Measurements from ENCODE around the gene DLX4.

The DLX4 gene

DNA sequence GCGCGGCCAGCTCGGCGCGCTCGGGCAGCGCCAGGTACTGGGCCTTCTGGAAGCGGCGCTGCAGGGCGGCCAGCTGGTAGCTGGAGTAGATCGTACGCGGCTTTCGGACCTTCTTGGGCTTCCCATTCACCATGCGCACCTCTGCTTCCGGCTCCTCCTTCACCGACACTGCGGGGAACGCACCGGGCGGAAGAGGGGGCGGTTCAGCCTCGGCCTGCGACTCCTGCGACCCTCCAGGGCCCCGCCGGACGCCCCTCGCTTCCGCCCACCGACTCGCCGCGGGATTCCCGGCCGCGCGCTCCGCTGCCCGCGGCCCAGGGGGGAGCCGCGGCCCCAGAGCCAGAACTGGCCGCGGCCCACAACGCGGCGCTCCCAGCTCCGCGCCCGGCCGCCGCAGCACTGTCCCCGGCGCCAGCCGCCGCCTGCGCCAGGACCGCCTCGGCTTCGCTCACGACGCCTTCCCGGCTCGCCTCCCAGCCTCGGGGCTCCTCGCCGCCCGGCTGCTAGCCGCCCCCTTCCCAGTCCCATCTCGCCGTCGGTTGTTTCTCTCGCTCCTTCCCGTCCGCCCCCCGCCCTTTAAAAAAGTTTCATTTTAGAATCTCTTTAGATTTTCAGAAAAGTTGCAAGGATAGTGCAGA is 24.6 kb downstream of the DLX4 start:
- Histone ChIP-seq H3K27me3 (ENCODE audit: control insufficient read depth in 1 of 2, insufficient read depth in 2 of 2, low read length in 2 of 2) (peaks cover 82 to 87% of the 10 kb centered on the region in 2 donors), H3K9ac (ENCODE audit: low read depth in 1 of 2, low read length in 2 of 2) (peak overlapping the region; percentile 9 to 43)

DNA sequence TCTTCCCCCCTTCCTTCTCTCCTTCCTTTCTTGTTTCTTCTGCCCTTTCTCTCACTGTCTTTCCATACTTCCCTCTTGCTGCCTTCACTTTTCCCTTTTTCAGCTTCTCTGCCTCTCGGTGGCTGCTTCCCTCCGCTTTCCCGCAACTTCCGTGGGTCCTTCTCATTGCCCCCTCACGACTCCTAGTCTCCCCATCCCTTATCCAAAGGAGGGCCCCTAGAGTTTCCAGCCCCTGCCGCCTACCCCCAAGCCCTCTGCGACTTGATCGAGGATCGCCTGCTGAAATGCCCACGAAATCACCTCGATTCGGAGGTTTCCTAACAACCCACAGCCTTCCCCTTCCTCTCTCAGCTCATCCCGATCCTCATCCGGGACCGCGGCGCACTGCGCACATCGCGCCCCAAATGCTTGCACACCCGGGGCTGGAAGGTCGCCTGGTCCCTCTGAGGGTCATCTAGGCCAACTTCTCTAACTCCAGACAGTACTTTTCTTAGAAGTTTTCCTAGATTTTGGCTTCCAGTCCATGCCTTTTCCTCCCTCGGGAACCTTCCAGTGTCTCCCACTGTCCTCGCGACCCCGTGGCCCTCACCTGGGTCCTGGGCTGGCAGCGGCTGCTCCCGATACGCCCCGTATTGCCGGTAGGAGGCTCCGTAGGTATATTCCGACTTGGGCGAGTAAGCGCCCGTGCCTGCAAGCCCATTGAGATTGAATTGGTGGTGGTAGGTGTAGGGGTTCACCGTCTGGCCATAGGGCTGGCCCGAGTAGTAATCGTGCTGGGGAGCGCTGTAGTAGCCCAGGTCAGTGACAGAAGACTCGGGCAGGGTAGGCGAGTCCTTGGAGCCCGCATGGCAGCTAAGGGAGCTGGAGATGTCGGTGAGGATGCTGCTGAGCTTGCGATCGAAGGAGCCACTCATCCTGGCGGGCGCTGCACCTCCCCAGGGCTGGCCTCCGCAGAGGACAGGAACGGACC is 25.4 kb downstream of the DLX4 start:
- no peaks in the 10 kb centered on the region for H3K9me3 ChIP-seq (ENCODE audit: control insufficient read depth in 1 of 2, low read length in 2 of 2)
- H3K36me3 ChIP-seq (ENCODE audit: control insufficient read depth in 1 of 2, insufficient read depth in 2 of 2, low read length in 2 of 2), result no peaks in the 10 kb centered on the region
- peak overlapping the region; percentile 11 to 55 for H3K4me3 ChIP-seq (ENCODE audit: low read depth in 1 of 2, low read length in 2 of 2)
- H3K27me3 ChIP-seq (ENCODE audit: control insufficient read depth in 1 of 2, insufficient read depth in 2 of 2, low read length in 2 of 2), result peaks cover 82 to 85% of the 10 kb centered on the region in 2 donors
- peak overlapping the region in 1 of 2 donors; percentile 9 for H3K9ac ChIP-seq (ENCODE audit: low read depth in 1 of 2, low read length in 2 of 2)
- H3K27ac ChIP-seq (ENCODE audit: low read depth, low read length), result no peak overlapping the region
- peaks cover 9 to 36% of the 10 kb centered on the region in 2 donors for H3K4me1 ChIP-seq (ENCODE audit: control insufficient read depth in 1 of 2, insufficient read depth in 2 of 2, low read length in 2 of 2)

More for the DNA sequence above, 24.6 kb downstream of the DLX4 start:
- H3K9me3 ChIP-seq (ENCODE audit: control insufficient read depth in 1 of 2, low read length in 2 of 2), result no peaks in the 10 kb centered on the region
- H3K4me3 ChIP-seq (ENCODE audit: low read depth in 1 of 2, low read length in 2 of 2), result peak overlapping the region; percentile 43 to 55
- H3K36me3 ChIP-seq (ENCODE audit: control insufficient read depth in 1 of 2, insufficient read depth in 2 of 2, low read length in 2 of 2), result no peaks in the 10 kb centered on the region
- H3K4me1 ChIP-seq (ENCODE audit: control insufficient read depth in 1 of 2, insufficient read depth in 2 of 2, low read length in 2 of 2), result peaks cover 9 to 36% of the 10 kb centered on the region in 2 donors
- H3K27ac ChIP-seq (ENCODE audit: low read depth, low read length), result no peak overlapping the region

DNA sequence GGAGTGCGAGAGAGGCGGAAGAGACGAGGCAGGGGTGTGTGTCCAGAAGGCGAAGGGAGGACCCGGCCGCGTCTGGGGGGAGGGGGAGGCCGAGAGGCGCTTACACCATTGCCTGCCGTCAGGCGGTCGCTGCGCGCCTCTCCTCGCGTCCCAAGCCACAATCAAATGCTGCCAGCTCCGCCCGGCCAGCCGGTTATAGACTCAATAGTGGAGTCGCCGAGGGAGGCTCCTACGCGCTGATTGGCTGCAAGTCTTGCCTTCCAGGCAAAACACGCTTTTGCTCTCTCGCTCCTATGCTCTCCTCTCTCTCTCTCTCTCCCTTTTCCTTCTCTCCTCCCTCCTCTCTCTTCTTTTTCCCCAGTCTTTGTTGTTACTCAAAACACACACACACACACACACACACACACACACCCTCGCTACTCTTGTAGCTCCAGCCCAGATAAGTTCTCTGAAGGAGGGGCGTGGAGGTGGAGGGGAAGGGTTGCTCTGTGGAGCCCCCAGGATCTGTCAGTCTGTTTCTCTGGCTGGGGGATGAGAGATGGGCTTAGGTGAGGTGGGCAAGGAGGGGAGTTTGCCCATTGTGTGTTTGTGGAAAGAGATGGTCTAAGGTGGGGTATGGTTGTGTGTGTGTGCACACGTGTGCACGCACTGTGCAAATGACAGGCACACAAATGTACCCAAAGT is 26.2 kb downstream of the DLX4 start, which contains the start of gene DLX3:
DLX3 (minus strand) TSS at position 170 of the 684 bp plus-strand sequence. CDS start 226 bp downstream, outside the sequence.
- no peak within 1 kb of the TSS for H3K27ac ChIP-seq (ENCODE audit: low read depth, low read length)
- H3K4me1 ChIP-seq (ENCODE audit: control insufficient read depth in 1 of 2, insufficient read depth in 2 of 2, low read length in 2 of 2), result peaks cover 9 to 36% of the 10 kb centered on the region in 2 donors
- peak within 1 kb of the TSS; percentile 11 to 55 for H3K4me3 ChIP-seq (ENCODE audit: low read depth in 1 of 2, low read length in 2 of 2)
- H3K27me3 ChIP-seq (ENCODE audit: control insufficient read depth in 1 of 2, insufficient read depth in 2 of 2, low read length in 2 of 2), result peaks cover 82 to 86% of the 10 kb centered on the region in 2 donors
- H3K9me3 ChIP-seq (ENCODE audit: control insufficient read depth in 1 of 2, low read length in 2 of 2), result no peaks in the 10 kb centered on the region
- no peaks in the 10 kb centered on the region for H3K36me3 ChIP-seq (ENCODE audit: control insufficient read depth in 1 of 2, insufficient read depth in 2 of 2, low read length in 2 of 2)
- no peak within 1 kb of the TSS for H3K9ac ChIP-seq (ENCODE audit: low read depth in 1 of 2, low read length in 2 of 2)

DNA sequence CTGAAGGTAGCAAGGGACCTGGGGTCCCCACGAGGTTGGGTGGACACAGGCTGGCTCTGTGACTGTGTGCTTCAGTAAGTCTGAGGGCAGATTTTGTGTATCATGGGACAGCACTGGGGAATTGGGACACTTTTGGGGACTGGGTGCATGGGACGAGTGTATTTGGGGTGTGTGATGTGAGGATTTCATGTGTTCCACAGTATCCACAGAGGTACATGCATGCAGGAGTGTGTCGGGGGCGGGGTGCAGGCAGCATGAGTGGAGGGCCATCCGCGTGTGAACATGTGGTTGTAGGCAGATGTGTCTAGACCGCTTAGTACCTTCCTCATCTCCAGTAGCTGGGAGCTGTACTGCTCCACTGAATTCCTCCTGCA is 27.1 kb downstream of the DLX4 start:
- peaks cover 80 to 86% of the 10 kb centered on the region in 2 donors for H3K27me3 ChIP-seq (ENCODE audit: control insufficient read depth in 1 of 2, insufficient read depth in 2 of 2, low read length in 2 of 2)
- no peaks in the 10 kb centered on the region for H3K9me3 ChIP-seq (ENCODE audit: control insufficient read depth in 1 of 2, low read length in 2 of 2)
- peaks cover 9 to 36% of the 10 kb centered on the region in 2 donors for H3K4me1 ChIP-seq (ENCODE audit: control insufficient read depth in 1 of 2, insufficient read depth in 2 of 2, low read length in 2 of 2)
- H3K36me3 ChIP-seq (ENCODE audit: control insufficient read depth in 1 of 2, insufficient read depth in 2 of 2, low read length in 2 of 2), result no peaks in the 10 kb centered on the region
- no peak overlapping the region for H3K4me3 ChIP-seq (ENCODE audit: low read depth in 1 of 2, low read length in 2 of 2)
- H3K27ac ChIP-seq (ENCODE audit: low read depth, low read length), result no peak overlapping the region
- H3K9ac ChIP-seq (ENCODE audit: low read depth in 1 of 2, low read length in 2 of 2), result no peak overlapping the region

DNA sequence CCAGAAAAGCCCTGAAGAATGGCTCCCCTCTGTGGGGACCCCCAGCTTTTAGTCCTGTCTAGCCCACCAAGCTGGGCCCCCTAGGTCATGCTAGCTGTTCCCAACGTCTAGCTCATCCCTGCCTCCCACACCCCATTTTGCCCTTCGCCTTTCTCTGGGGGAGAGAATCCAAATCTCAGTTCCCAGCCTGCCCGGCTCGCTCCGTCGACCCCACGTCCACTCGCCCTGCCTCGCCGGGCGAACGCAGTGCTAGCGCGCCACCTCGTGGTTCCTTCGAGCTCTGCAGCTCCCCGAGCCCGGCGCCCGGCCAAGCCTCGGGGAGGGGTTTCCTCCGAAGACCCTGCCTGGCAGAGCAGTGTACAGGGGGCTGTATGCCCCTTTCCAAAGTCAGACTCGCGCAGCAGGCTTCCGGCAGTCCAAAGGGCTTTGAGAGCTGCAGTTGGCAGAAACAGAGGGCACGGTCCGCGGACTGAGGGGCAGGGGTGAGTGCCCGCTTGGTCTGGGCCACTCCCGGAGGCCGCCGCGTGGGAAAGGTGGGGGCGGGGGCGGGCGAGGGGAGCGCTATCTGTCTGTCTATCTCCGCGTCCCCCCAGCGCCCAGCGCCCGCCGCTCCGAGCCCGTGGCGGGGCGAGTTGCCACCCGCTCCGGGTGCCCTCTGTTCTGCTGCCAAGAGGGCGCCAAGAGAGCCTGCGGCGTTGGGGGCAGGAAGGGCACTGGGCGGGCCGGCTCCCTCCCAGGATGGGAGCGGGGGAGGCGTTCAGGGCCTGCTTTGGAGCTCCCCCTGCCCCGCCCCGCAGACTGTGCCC is 27.7 kb downstream of the DLX4 start:
- Histone ChIP-seq H3K9me3 (ENCODE audit: control insufficient read depth in 1 of 2, low read length in 2 of 2) (no peaks in the 10 kb centered on the region), H3K36me3 (ENCODE audit: control insufficient read depth in 1 of 2, insufficient read depth in 2 of 2, low read length in 2 of 2) (no peaks in the 10 kb centered on the region), H3K27ac (ENCODE audit: low read depth, low read length) (no peak overlapping the region), H3K4me1 (ENCODE audit: control insufficient read depth in 1 of 2, insufficient read depth in 2 of 2, low read length in 2 of 2) (peaks cover 9 to 36% of the 10 kb centered on the region in 2 donors), H3K4me3 (ENCODE audit: low read depth in 1 of 2, low read length in 2 of 2) (peak overlapping the region in 1 of 2 donors; percentile 57), H3K27me3 (ENCODE audit: control insufficient read depth in 1 of 2, insufficient read depth in 2 of 2, low read length in 2 of 2) (peaks cover 78 to 88% of the 10 kb centered on the region in 2 donors), H3K9ac (ENCODE audit: low read depth in 1 of 2, low read length in 2 of 2) (no peak overlapping the region)

DNA sequence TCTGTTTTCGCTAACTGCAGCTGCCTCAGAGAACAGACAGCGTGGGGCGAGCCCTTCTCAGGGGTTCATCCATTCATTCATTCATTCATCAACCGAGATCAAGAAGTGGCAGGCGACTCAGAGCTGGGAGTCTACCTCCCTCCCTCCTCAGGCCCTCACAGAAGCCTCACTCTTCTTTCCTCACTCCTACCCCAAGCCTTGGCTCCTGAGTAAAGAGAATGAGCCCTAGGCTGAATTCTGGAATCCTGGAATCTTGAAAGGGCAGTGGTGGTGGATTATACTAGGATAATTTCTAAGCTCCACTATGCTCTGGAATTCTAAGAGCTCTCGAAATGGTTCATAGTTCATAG is 28.3 kb downstream of the DLX4 start:
- Histone ChIP-seq H3K4me3 (ENCODE audit: low read depth in 1 of 2, low read length in 2 of 2) (no peak overlapping the region), H3K27ac (ENCODE audit: low read depth, low read length) (no peak overlapping the region), H3K9me3 (ENCODE audit: control insufficient read depth in 1 of 2, low read length in 2 of 2) (no peaks in the 10 kb centered on the region), H3K36me3 (ENCODE audit: control insufficient read depth in 1 of 2, insufficient read depth in 2 of 2, low read length in 2 of 2) (no peaks in the 10 kb centered on the region), H3K27me3 (ENCODE audit: control insufficient read depth in 1 of 2, insufficient read depth in 2 of 2, low read length in 2 of 2) (peaks cover 73 to 83% of the 10 kb centered on the region in 2 donors), H3K9ac (ENCODE audit: low read depth in 1 of 2, low read length in 2 of 2) (no peak overlapping the region), H3K4me1 (ENCODE audit: control insufficient read depth in 1 of 2, insufficient read depth in 2 of 2, low read length in 2 of 2) (peaks cover 9 to 36% of the 10 kb centered on the region in 2 donors)

DNA sequence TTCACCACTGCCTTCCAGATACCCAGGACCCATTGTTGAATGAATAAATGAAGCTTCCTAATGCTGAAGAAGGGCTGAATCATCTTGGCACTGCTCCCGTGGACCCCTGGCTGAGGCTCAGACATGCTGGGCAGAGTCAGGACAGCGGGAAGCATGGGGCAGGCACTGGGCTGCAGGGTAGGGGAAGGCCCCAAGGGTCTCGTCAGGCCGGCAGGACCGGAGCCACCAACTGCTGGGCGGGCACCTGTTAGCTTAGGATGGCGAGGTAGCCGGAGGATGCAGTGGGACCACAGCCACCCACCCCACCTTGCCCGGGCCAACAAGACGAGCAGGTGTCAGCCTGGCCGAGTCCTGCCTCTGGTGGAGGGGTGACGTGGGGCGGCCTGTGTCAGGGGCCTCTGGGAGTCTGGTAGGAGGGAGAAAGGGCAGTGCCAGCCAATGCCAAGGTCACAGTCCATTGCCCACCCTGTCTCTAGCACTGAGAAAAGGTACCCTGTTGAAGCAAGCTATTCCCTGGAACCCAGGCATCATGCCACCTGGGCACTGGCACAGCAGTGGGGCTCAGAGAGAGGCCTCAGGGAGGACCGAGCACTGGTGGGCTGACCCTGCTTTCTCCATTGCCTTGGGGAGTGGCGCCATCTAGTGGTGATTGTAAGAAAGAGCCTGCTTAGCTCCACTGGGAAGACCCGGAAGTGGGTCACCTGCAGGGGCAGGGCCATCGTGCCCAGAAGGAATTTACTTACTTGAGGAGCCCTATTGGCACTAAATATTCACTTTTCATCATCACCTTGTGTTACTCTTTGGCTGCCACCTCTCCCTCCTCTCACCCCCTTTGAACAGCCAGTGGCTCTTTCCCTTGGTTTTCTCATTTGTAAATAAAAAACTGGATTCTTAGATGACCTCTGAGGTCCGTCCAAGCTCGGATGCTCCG is 29.0 kb downstream of the DLX4 start:
- Histone ChIP-seq H3K27ac (ENCODE audit: low read depth, low read length) (no peak overlapping the region), H3K4me1 (ENCODE audit: control insufficient read depth in 1 of 2, insufficient read depth in 2 of 2, low read length in 2 of 2) (peaks cover 9 to 33% of the 10 kb centered on the region in 2 donors), H3K9ac (ENCODE audit: low read depth in 1 of 2, low read length in 2 of 2) (peak overlapping the region in 1 of 2 donors; percentile 20), H3K9me3 (ENCODE audit: control insufficient read depth in 1 of 2, low read length in 2 of 2) (no peaks in the 10 kb centered on the region), H3K4me3 (ENCODE audit: low read depth in 1 of 2, low read length in 2 of 2) (peak overlapping the region in 1 of 2 donors; percentile 12), H3K27me3 (ENCODE audit: control insufficient read depth in 1 of 2, insufficient read depth in 2 of 2, low read length in 2 of 2) (peaks cover 65 to 75% of the 10 kb centered on the region in 2 donors), H3K36me3 (ENCODE audit: control insufficient read depth in 1 of 2, insufficient read depth in 2 of 2, low read length in 2 of 2) (no peaks in the 10 kb centered on the region)

DNA sequence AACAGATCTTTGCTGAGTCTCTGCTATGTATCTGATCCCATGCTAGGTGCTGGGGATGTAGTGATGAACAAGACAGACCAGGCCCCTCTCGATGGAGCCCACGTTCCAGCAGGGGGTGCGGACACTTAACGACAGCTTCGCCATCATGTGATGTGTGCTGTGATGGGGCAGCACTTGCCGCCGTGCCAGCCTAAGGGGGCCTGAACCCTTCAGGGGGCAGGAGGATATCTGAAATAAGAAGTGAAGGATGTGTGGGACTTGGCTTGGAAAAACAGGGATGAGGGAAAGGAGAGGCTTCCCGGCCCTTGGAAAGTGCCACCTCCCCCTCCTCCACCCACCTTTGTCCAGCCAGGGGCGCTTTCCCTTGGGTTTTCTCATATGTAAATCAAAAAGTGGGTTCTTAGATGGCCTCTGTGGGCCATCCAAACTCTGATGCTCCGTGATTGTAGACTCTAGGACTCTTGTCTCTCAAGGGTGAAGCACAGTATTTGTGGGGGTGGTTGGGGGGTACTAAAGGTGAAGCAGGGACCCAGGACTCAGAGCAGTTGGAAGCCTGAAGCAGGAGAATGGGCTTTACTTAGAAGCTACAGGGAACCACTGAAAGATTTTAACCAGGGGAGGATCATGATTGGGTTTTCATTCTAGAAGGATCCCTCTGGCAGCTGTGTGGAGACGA is 30.0 kb downstream of the DLX4 start:
- peaks cover 58 to 69% of the 10 kb centered on the region in 2 donors for H3K27me3 ChIP-seq (ENCODE audit: control insufficient read depth in 1 of 2, insufficient read depth in 2 of 2, low read length in 2 of 2)

More for the DNA sequence above, 30.0 kb downstream of the DLX4 start:
- peaks cover 9 to 27% of the 10 kb centered on the region in 2 donors for H3K4me1 ChIP-seq (ENCODE audit: control insufficient read depth in 1 of 2, insufficient read depth in 2 of 2, low read length in 2 of 2)
- no peaks in the 10 kb centered on the region for H3K9me3 ChIP-seq (ENCODE audit: control insufficient read depth in 1 of 2, low read length in 2 of 2)
- H3K36me3 ChIP-seq (ENCODE audit: control insufficient read depth in 1 of 2, insufficient read depth in 2 of 2, low read length in 2 of 2), result no peaks in the 10 kb centered on the region
- no peak overlapping the region for H3K27ac ChIP-seq (ENCODE audit: low read depth, low read length)
- no peak overlapping the region for H3K9ac ChIP-seq (ENCODE audit: low read depth in 1 of 2, low read length in 2 of 2)
- no peak overlapping the region for H3K4me3 ChIP-seq (ENCODE audit: low read depth in 1 of 2, low read length in 2 of 2)

All from duodenal mucosa (tissue), 2 donors.